ENCODE data around the gene FFAR4. TPM values are rescaled to one million over a fixed set of nuclear protein-coding genes. Genes with fewer than 3 reads are reported as not detected.

The FFAR4 gene
- total RNA-seq, 1 experiment from 2014 or later: not detected

DNA sequence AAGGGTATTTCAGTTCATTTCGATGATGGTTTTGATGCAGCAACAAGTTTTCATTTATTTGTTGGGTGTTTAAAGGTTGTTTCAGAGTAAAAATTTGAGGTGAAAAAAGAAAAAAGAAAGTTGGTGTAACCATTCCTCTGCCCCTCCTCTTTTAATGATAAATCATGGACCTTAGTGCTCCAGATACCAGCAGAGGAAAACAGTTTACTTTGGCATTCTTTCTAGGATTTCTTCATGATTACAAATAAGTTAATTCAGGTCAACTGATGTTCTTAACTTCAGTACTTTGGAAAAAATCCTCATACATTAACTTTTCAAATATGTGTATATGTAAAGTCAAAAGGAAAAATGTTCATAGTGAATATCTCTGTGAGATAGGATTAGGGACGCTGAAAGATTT is 36.6 kb downstream of the FFAR4 start:
- peaks cover 5% of the 10 kb centered on the region for H3K4me1 Mint-ChIP-seq (ENCODE audit: insufficient read depth, unreplicated experiment)
- peaks cover 15% of the 10 kb centered on the region for H3K27me3 Mint-ChIP-seq (ENCODE audit: insufficient read depth, unreplicated experiment)
- H3K36me3 Mint-ChIP-seq (ENCODE audit: insufficient read depth, unreplicated experiment): no peaks in the 10 kb centered on the region
- H3K4me3 Mint-ChIP-seq (ENCODE audit: unreplicated experiment): no peak overlapping the region
- no TSS peak for BruUV-seq (replicated peaks)
- H3K27ac Mint-ChIP-seq (ENCODE audit: low read depth, unreplicated experiment): no peak overlapping the region
- CTCF ChIA-PET: no interaction called here
- POLR2A ChIA-PET: no interaction called here
- TF ChIP-seq, protein P1, sequence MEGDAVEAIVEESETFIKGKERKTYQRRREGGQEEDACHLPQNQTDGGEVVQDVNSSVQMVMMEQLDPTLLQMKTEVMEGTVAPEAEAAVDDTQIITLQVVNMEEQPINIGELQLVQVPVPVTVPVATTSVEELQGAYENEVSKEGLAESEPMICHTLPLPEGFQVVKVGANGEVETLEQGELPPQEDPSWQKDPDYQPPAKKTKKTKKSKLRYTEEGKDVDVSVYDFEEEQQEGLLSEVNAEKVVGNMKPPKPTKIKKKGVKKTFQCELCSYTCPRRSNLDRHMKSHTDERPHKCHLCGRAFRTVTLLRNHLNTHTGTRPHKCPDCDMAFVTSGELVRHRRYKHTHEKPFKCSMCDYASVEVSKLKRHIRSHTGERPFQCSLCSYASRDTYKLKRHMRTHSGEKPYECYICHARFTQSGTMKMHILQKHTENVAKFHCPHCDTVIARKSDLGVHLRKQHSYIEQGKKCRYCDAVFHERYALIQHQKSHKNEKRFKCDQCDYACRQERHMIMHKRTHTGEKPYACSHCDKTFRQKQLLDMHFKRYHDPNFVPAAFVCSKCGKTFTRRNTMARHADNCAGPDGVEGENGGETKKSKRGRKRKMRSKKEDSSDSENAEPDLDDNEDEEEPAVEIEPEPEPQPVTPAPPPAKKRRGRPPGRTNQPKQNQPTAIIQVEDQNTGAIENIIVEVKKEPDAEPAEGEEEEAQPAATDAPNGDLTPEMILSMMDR (IDR thresholded peaks at IDR 0.05; ENCODE audit: unreplicated experiment): no peak
- intact Hi-C loops (cut with micrococcal nuclease): no loop called here
- no peaks in the 10 kb centered on the region for H3K9me3 Mint-ChIP-seq (ENCODE audit: unreplicated experiment)
- DNase-seq (ENCODE audit: unreplicated experiment): no peak

DNA sequence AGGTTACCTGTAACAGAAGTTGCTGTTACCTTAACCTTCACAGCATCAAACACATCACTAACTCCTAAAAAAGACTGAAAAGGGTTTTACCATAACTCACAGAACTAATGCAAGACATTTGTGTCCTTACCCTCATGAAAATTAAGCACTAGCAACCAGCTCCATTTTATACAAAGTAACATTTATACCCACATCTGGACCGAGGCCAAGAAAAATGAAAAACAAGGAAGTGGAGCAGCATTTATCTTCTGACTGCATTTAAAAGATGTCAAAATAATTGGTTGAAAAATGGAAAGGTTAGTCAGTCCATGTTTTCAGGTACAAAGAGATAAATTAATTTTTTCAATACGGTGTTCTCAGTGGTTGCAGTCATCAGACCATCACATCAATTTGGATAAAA is 37.7 kb downstream of the FFAR4 start:
- DNase-seq (ENCODE audit: unreplicated experiment): peak; percentile 14
- Mint-ChIP-seq H3K36me3 (ENCODE audit: insufficient read depth, unreplicated experiment) (no peaks in the 10 kb centered on the region), H3K27me3 (ENCODE audit: insufficient read depth, unreplicated experiment) (peaks cover 15% of the 10 kb centered on the region), H3K4me3 (ENCODE audit: unreplicated experiment) (no peak overlapping the region), H3K9me3 (ENCODE audit: unreplicated experiment) (no peaks in the 10 kb centered on the region), H3K4me1 (ENCODE audit: insufficient read depth, unreplicated experiment) (peaks cover 5% of the 10 kb centered on the region), H3K27ac (ENCODE audit: low read depth, unreplicated experiment) (no peak overlapping the region)
- intact Hi-C loops (cut with micrococcal nuclease): no loop called here
- CTCF ChIA-PET: interaction anchor here (1.0 kb wide), 1 partner anchor 50 kb away, joined by 4 read pairs; no protein-coding TSS in a partner anchor
- TF ChIP-seq, protein P1 (IDR thresholded peaks at IDR 0.05; ENCODE audit: unreplicated experiment): no peak
- no TSS peak for BruUV-seq (replicated peaks)
- POLR2A ChIA-PET: interaction anchor here (0.8 kb wide), 1 partner anchor 15 kb away, joined by 3 read pairs; no protein-coding TSS in a partner anchor

DNA sequence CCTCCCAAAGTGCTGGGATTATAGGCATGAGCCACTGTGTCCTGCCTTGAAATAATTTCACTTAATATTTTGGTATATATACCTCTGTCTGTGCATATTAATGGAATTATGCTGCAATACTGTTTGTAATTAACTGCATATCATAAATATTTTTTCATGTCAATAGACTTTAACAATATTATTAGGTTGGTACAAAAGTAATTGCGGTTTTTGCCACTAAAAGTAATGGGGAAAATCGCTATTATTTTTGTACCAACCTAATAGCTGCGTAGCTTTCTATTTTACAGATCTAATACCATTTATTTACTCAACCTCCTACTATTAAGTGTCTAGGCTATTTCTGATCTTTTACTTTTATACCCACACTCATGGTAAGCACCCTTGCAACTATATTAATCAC is 42.0 kb downstream of the FFAR4 start:
- no peak overlapping the region for H3K27ac Mint-ChIP-seq (ENCODE audit: low read depth, unreplicated experiment)
- DNase-seq (ENCODE audit: unreplicated experiment): no peak
- ChIA-PET POLR2A (no interaction called here), CTCF (interaction anchor here (0.6 kb wide), 1 partner anchor 364 kb away, joined by 3 read pairs; no protein-coding TSS in a partner anchor)
- no peaks in the 10 kb centered on the region for H3K4me1 Mint-ChIP-seq (ENCODE audit: insufficient read depth, unreplicated experiment)
- no peak overlapping the region for H3K4me3 Mint-ChIP-seq (ENCODE audit: unreplicated experiment)
- no TSS peak for BruUV-seq (replicated peaks)
- H3K9me3 Mint-ChIP-seq (ENCODE audit: unreplicated experiment): no peaks in the 10 kb centered on the region
- intact Hi-C loops (cut with micrococcal nuclease): no loop called here
- TF ChIP-seq, protein P1 (IDR thresholded peaks at IDR 0.05; ENCODE audit: unreplicated experiment): no peak
- no peaks in the 10 kb centered on the region for H3K36me3 Mint-ChIP-seq (ENCODE audit: insufficient read depth, unreplicated experiment)
- no peaks in the 10 kb centered on the region for H3K27me3 Mint-ChIP-seq (ENCODE audit: insufficient read depth, unreplicated experiment)

DNA sequence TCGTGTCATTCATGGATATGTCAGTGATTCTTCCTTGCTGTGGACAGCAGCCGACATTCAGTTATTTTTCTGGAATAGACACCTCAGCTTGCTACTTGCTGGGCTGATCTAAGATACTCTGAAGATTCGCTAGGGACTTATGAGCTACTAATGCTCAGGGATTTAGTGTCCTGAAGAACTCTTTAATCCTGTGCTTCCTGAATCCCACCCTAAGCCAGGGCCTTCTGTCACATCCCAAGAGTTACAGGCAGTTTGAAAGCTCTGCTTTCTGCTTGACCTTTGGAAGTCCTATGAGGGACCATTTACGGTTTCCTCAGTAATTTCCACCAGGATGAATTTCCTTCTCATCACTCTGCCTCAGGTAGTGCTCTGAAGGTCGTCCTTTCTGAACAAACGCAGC is 45.8 kb downstream of the FFAR4 start, which contains the start of gene PDE6C:
Gene PDE6C, plus strand, starts transcription at position 227 of the 400 bp plus-strand sequence. CDS start 189 bp downstream, outside the sequence.
- no peaks in the 10 kb centered on the region for H3K36me3 Mint-ChIP-seq (ENCODE audit: insufficient read depth, unreplicated experiment)
- TF ChIP-seq, protein P1 (IDR thresholded peaks at IDR 0.05; ENCODE audit: unreplicated experiment): no peak
- ChIA-PET CTCF (no interaction called here), POLR2A (no interaction called here)
- no peak for DNase-seq (ENCODE audit: unreplicated experiment)
- no peaks in the 10 kb centered on the region for H3K9me3 Mint-ChIP-seq (ENCODE audit: unreplicated experiment)
- no TSS peak for BruUV-seq (replicated peaks)
- H3K27ac Mint-ChIP-seq (ENCODE audit: low read depth, unreplicated experiment): no peak within 1 kb of the TSS
- no peaks in the 10 kb centered on the region for H3K4me1 Mint-ChIP-seq (ENCODE audit: insufficient read depth, unreplicated experiment)
- no peak within 1 kb of the TSS for H3K4me3 Mint-ChIP-seq (ENCODE audit: unreplicated experiment)
- no peaks in the 10 kb centered on the region for H3K27me3 Mint-ChIP-seq (ENCODE audit: insufficient read depth, unreplicated experiment)
- intact Hi-C loops (cut with micrococcal nuclease): no loop called here

All from MCF 10A (cell line).